Motor neuron (in vitro differentiated cells): ENCODE results near the gene HEXIM1. TPM values are rescaled to one million over a fixed set of nuclear protein-coding genes. Genes with fewer than 3 reads are reported as not detected.

Experiments used
- ATAC-seq, 8 experiments: fragments of 200-7000 bp; cut with Tn5 transposase; replicated peaks in 6 of 8; 2 replicates each; pipeline ENCODE4 v1.8.0; 2021; ENCODE audit warnings: mild to moderate bottlenecking in 8 of 8, moderate library complexity in 8 of 8
- H3K27ac ChIP-seq, 2 donors: fragments of 250-450 bp; sonication (Bioruptor Pico); 2 replicates each; pipeline ENCODE4 v1.9.0; 2021; ENCODE audit warnings: antibody characterized with exemption in 2 of 2, mild to moderate bottlenecking in 2 of 2, moderate library complexity in 1 of 2
- H3K4me1 ChIP-seq, 2 donors: fragments of 250-450 bp; sonication (Bioruptor Pico); replicated peaks in 1 of 2; 2 replicates each; pipeline ENCODE4 v1.6.1; 2021; ENCODE audit warnings: antibody characterized with exemption in 2 of 2, mild to moderate bottlenecking in 2 of 2, moderate library complexity in 1 of 2
- H3K4me3 ChIP-seq, 5 donors: fragments of 250-450 bp; sonication (Bioruptor Pico); 2 replicates each; pipeline ENCODE4 v1.9.0; 2021; ENCODE audit warnings: antibody characterized with exemption in 5 of 5, mild to moderate bottlenecking in 5 of 5, moderate library complexity in 4 of 5
- WGBS, 10 experiments: fragments of 450-650 bp; shearing (Covaris generic); methylation state at CpG; one replicate each; pipeline ENCODE4 v1.0.0; 2022; 5-methylcytosine and 5-hydroxymethylcytosine counted together
- in situ Hi-C, 9 experiments: fragments of 400-800 bp; cut with MboI; loops; one replicate each; pipeline ENCODE4 v1.15.0; 2021; ENCODE audit warnings: low sequenced_read_pairs in 9 of 9, low pct_unique_long_range_greater_than_20kb in 2 of 9; ENCODE audit not compliant: unreplicated experiment in 9 of 9
- total RNA-seq, 8 experiments: library from RNA; unstranded; fragments of 300-600 nt; gene quantifications; 2 replicates each; pipeline versions ENCODE4 v1.2.3 to v1.2.4, GENCODE V29; 2022

HEXIM1 gene
- total RNA-seq, 8 experiments from 2014 or later, result 10.6 to 49.8 (median 23.0) TPM

DNA sequence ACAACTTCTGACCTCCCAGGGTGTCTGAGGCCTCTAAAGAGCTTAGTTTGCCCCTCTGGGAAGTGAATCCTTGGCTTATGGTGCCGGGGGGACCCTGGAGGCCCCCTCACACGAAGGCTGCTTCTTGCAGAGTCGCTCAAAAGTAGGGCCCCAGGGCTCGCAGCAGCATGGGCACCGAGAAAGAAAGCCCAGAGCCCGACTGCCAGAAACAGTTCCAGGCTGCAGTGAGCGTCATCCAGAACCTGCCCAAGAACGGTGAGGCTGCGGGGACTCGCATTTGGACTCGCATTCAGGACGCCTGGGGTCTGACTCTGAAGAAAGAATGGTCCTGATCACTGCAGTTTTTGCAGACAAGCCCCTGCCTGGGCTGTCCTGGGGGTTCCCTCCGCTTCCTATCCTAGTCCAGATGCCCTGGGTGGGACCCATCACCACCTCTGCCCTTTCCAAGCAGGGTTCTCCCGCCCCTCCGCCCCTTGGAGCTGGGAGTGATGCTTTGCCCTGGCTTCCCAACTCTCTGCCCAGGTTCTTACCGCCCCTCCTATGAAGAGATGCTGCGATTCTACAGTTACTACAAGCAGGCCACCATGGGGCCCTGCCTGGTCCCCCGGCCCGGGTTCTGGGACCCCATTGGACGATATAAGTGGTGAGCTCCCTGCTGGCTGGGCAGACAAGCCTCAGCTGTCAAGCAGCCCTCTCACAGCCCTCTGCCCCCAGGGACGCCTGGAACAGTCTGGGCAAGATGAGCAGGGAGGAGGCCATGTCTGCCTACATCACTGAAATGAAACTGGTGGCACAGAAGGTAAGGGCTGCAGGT, 12.1 kb upstream of the HEXIM1 start:
- Histone ChIP-seq H3K4me3 (peak overlapping the region; percentile 21 to 41 (median 29)), H3K4me1 (peaks cover 0 to 7% of the 10 kb centered on the region in 2 donors), H3K27ac (no peak overlapping the region)
- in situ Hi-C loops, result no loop called here
- ATAC-seq, result no peak
- 0 to 93% (median 83%) methylated on average over 1 to 8 of the region's 21 CpGs; no CpG with 5 or more reads in 6 of the 10 experiments for WGBS, 10 experiments

DNA sequence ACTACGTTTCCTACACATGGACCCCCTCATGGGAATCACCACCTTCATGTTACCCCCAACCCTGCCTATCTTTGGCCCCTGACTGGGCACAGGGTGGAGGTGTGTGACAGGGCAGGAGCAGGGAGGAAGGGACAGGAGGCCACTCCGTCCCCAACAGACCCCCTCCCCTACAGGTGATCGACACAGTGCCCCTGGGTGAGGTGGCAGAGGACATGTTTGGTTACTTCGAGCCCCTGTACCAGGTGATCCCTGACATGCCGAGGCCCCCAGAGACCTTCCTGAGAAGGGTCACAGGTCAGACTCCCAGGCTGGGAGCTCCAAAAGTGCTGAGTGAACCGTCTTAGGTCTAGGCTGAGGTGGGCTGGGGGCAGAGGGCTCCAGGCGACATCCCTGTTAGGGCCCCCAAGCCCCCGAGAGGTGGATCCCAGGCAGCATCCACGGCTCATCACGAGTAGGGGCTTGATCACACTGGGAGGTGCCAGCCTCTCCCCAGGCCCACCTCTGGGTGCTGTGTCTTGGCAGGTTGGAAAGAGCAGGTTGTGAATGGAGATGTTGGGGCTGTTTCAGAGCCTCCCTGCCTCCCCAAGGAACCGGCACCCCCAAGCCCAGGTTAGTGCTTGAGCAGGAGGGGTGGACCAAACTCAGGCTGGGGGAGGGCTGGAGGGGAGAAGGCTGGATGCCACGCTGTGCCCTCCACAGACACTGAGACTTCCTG, 11.3 kb upstream of the HEXIM1 start:
- ATAC-seq, result no peak
- in situ Hi-C loops, result no loop called here
- WGBS, 10 experiments, result 50 to 80% (median 67%) methylated on average over 1 to 2 of the region's 12 CpGs; no CpG with 5 or more reads in 7 of the 10 experiments
- Histone ChIP-seq H3K4me1 (peaks cover 0 to 7% of the 10 kb centered on the region in 2 donors), H3K4me3 (no peak overlapping the region), H3K27ac (no peak overlapping the region)

DNA sequence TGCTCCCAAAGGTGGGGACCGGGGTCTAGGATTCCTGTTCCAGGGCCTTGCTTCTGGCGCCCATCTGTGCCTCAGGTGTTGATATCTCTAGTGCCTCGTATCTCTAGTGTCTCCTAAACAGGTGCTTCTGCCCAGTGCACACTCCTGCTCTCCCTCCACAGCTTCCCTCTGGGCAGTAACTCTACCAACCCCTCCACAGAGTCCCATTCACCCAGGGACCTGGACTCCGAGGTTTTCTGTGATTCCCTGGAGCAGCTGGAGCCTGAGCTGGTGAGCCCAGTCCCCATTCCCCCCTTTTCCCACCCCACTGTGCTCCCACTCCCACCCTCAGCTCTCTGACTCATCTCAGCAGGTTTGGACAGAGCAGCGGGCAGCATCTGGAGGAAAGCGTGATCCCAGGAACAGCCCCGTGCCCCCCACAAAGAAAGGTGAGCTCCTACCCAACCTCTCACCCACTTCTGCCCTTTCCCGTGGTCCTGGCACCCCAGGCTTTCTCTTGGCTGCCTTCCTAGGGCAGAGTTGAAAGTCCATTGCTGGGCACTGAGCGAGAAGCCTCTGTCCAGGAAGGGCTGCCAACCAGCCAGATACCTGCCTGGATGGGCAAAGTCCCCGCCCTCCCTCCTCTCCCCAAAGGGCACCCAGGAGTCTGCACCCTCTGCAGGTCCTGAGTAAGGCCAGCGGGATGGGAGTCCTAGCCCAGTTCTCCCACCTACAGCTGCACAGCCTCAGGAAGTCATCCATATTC, 10.5 kb upstream of the HEXIM1 start:
- no peak for ATAC-seq
- 58 to 100% (median 86%) methylated on average over 1 to 2 of the region's 11 CpGs; no CpG with 5 or more reads in 7 of the 10 experiments for WGBS, 10 experiments
- H3K27ac ChIP-seq, result no peak overlapping the region
- peaks cover 0 to 7% of the 10 kb centered on the region in 2 donors for H3K4me1 ChIP-seq
- in situ Hi-C loops, result no loop called here
- H3K4me3 ChIP-seq, result no peak overlapping the region

DNA sequence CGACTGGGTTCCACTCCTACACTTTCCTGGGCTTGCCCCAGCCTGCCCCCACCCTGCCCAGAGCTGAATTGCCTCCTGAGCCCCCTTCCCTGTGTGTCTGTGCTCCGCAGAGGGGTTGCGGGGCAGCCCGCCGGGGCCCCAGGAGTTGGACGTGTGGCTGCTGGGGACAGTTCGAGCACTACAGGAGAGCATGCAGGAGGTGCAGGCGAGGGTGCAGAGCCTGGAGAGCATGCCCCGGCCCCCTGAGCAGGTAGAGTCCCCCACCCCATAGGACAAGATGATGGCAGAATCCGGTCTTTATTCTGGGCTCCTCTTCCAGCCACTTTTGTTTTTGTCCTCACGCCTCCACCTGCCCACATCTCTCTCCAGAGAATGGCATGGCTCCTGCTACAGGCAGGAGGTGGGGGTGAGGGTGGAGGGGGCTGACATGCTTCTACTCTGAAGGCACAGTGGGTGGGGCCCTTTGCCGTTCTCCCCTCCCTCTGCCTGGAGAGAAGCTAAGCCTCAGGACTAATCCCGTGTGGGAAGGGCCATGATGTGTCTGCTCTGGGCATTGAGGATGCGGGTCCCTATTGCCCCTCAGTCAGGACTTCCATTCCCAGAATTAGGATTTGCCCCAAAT, 9.3 kb upstream of the HEXIM1 start:
- H3K4me1 ChIP-seq, result peaks cover 0 to 14% of the 10 kb centered on the region in 2 donors
- 0 to 80% (median 50%) methylated on average over 1 of the region's 14 CpGs; no CpG with 5 or more reads in 7 of the 10 experiments for WGBS, 10 experiments
- H3K4me3 ChIP-seq, result no peak overlapping the region
- no peak for ATAC-seq
- H3K27ac ChIP-seq, result no peak overlapping the region
- in situ Hi-C loops, result no loop called here

DNA sequence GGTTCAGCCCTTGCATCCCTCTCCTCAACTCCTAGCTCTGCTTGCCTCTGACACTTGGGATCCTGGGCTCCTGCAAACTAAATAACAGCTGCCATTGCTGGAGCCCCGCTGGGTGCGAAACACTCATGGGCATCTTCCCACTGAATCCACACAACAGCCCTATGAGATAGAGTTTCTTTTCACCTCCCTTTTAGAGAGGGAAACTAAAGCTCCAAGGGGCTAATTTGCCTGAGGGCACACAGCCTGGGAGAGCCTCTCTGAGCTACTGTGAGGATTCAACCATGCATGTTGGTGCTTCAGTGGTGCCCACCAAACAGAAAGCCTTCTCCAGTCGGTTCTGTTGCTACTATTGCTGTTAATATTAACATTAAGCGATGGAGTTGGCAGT, 8.7 kb upstream of the HEXIM1 start:
- no peak overlapping the region for H3K4me3 ChIP-seq
- H3K27ac ChIP-seq, result no peak overlapping the region
- in situ Hi-C loops, result no loop called here
- ATAC-seq, result no peak
- H3K4me1 ChIP-seq, result peaks cover 0 to 19% of the 10 kb centered on the region in 2 donors
- 40 to 100% (median 78%) methylated on average over 1 to 3 of the region's 4 CpGs; no CpG with 5 or more reads in 2 of the 10 experiments for WGBS, 10 experiments

DNA sequence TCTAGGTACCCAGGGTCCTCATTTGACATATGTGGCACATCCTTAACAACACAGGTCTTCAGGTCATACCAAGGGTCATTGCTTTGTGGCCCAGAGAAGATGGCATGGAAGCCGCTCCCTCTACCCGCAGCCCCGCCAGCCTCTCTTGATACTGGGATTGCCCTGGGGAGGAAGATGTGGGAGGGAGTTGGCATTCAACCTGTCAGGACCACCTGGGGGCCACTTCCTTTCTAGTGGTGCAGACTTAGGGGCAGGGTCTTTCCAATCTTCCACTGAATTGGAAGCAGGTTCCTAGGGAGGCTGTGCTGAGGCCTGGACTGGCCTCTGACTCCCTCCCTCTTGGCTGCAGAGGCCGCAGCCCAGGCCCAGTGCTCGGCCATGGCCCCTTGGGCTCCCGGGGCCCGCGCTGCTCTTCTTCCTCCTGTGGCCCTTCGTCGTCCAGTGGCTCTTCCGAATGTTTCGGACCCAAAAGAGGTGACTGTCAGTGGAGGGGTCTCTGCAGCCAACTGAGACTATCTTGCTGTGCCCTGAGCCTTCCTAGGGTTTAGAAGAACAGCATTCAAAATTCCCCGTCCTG, 5.1 kb upstream of the HEXIM1 start:
- in situ Hi-C loops, result no loop called here
- 76 to 78% methylated on average over 3 to 7 of the region's 13 CpGs; no CpG with 5 or more reads in 8 of the 10 experiments for WGBS, 10 experiments
- no peak overlapping the region for H3K4me3 ChIP-seq
- H3K4me1 ChIP-seq, result peaks cover 6 to 18% of the 10 kb centered on the region in 2 donors
- H3K27ac ChIP-seq, result no peak overlapping the region
- no peak for ATAC-seq

DNA sequence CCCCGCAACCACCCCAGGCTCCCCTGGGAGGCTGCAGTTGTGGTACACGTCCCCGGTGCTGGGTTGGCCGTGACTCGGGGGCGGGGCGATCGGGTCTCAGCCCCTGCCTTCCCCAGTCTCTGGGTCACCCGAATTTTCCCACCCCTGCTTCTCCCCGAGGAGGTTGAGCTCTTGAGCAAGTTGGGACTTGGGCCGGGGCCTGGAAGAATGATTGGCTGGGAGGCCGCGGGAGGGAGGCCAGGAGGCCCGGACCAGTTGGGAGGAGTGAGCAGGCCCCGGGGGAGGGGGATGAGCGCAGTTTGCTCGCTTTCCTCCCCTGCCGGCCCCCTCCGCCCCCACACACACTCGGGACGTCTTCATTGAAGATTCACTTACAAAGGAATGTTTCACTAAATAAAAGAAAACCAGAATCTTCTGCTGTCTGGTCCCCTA, 4.5 kb upstream of the HEXIM1 start:
- peak overlapping the region in 1 of 2 donors; percentile 59 for H3K27ac ChIP-seq
- H3K4me3 ChIP-seq, result no peak overlapping the region
- H3K4me1 ChIP-seq, result peaks cover 6 to 18% of the 10 kb centered on the region in 2 donors
- 20 to 23% methylated on average over 2 to 8 of the region's 21 CpGs; no CpG with 5 or more reads in 8 of the 10 experiments for WGBS, 10 experiments
- ATAC-seq, result peak in 2 of 8 experiments; percentile 8 to 12
- in situ Hi-C loops, result no loop called here

DNA sequence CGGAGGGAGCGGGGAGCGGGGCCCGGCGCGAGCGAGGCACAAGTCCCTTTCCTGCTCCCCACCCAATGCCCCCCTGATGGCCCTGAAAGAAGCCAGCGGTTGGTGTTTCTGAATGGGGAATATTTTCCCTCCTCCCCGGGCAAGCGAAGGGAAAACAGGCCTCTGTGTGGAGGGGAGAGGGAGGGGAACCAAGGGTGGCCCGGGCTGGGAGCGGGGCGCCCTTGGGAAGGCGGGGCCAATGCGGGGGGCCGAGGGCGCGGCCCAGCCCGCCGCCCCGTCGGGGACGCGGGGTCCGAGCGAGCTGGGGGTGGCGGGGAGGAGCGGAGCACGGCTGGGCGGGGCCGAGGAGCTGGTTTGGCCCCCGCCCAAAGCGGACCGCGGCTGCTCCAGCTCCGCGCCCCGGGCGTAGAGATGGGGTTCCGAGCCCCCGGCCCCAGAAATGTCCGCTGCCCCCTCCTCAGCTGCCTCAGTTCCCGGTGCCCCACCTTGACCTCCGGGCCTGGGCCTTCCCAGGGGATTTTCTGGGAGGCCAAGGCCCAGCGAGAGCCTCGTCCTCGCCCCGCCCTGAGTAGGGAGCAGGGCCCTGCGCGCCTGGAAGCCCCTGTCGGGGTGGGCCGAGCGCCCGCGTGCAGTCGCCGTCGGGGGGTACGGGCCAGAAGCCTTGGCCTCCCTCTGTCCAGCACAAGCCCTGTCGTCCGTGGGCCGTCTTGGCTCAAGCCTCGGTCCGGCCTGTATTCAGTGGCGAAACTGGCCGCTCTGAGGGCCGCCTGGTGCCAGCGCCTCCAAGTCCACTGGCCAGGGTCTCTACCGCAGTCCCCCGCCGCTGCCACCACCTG, 3.9 kb upstream of the HEXIM1 start:
- ATAC-seq, result peak in 3 of 8 experiments; percentile 1 to 2 (median 2)
- Histone ChIP-seq H3K4me3 (no peak overlapping the region), H3K4me1 (peaks cover 6 to 18% of the 10 kb centered on the region in 2 donors), H3K27ac (peak overlapping the region in 1 of 2 donors; percentile 59)
- in situ Hi-C loops, result no loop called here
- WGBS, 10 experiments, result 30 to 100% (median 55%) methylated on average over 1 to 8 of the region's 71 CpGs; no CpG with 5 or more reads in 7 of the 10 experiments

DNA sequence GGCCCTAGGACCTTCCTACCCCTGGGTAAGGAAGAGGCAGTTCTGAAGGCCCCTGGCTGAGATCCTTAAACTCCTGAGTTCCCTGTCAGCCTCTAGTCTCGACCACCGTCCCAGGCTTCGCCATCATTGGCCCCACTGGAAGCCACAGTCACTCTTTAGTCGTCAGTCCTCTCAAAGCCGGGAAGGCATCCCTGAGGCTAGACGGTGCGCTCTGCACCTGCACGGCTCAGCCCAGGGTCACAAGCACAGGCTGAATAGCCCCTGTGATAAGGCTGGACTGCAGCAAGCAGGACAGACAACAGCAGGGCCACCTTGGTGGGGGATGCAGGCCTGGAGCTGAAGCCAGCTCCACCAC, 3.3 kb upstream of the HEXIM1 start:
- Histone ChIP-seq H3K27ac (no peak overlapping the region), H3K4me1 (peaks cover 6 to 18% of the 10 kb centered on the region in 2 donors), H3K4me3 (no peak overlapping the region)
- ATAC-seq, result no peak
- in situ Hi-C loops, result no loop called here
- WGBS, 10 experiments, result 47 to 100% (median 100%) methylated on average over 1 to 4 of the region's 8 CpGs; no CpG with 5 or more reads in 5 of the 10 experiments

DNA sequence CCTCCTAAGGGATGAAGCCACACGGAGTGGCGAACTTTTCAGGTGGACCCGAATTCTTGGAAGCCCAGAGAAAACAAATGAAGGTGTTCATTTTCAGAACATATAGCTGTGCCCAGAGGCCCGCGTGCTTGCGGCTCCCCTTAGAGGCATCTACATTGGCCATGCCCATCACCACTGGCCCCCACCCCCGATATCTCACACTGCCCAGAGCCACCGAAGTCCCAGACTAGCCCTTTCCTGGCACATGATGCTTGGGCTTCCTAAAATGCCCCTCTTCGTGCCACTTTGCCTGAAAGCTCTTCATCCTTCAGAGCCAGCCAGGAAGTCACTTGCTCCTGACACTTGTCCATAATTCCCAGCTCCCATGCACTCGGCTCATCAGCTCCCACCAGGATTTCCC, 2.1 kb upstream of the HEXIM1 start:
- H3K27ac ChIP-seq, result no peak overlapping the region
- H3K4me1 ChIP-seq, result peaks cover 6 to 18% of the 10 kb centered on the region in 2 donors
- 84 to 100% (median 97%) methylated on average over 1 to 9 of the region's 10 CpGs for WGBS, 10 experiments
- no peak overlapping the region for H3K4me3 ChIP-seq
- in situ Hi-C loops, result no loop called here
- no peak for ATAC-seq

DNA sequence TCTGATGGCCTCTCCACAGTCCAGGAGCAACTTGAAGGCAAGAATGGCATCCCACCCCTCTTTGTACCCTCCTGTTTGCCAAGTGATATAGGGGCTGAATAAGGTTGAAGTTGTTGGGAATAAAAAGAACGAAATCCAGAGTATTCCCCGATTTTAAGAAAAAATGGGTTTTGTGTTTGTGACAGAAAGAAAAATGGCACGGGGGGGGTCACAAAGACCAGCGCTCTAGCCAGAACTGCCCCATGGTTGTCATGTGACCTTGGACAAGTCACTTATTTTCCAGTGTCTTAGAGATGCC, 1.7 kb upstream of the HEXIM1 start:
- Histone ChIP-seq H3K4me1 (peaks cover 8 to 18% of the 10 kb centered on the region in 2 donors), H3K27ac (peak overlapping the region; percentile 97 to 99), H3K4me3 (peak overlapping the region in 3 of 5 donors; percentile 49 to 57 (median 57))
- WGBS, 10 experiments, result 60 to 92% (median 82%) methylated on average over 1 to 4 of the region's 4 CpGs; no CpG with 5 or more reads in 2 of the 10 experiments
- no peak for ATAC-seq
- in situ Hi-C loops, result no loop called here
